H9 (cell line): Measurements from ENCODE around the gene VKORC1. TPM values are rescaled to one million over a fixed set of nuclear protein-coding genes. Genes with fewer than 3 reads are reported as not detected.

Experiments
- DNase-seq: peaks from one replicate; pipeline ENCODE4 v3.0.0-alpha.2; 2017
- H2AFZ ChIP-seq: one replicate; pipeline ENCODE4 v1.6.1; 2013; ENCODE audit warnings: mild to moderate bottlenecking, low read length, control low read depth, moderate library complexity
- H2AK5ac ChIP-seq: 2 replicates; pipeline ENCODE4 v1.6.1; 2013; ENCODE audit warnings: low read length, control low read depth, mixed read lengths; ENCODE audit not compliant: insufficient read length
- H2BK120ac ChIP-seq: one replicate; pipeline ENCODE4 v1.6.1; 2013; ENCODE audit warnings: low read depth, mild to moderate bottlenecking, low read length, control low read depth, inconsistent platforms; ENCODE audit not compliant: poor library complexity, severe bottlenecking
- H2BK12ac ChIP-seq: 2 replicates; pipeline ENCODE4 v1.6.1; 2013; ENCODE audit warnings: low read length, control low read depth, mixed read lengths, low read depth; ENCODE audit not compliant: insufficient read length
- H2BK15ac ChIP-seq: 2 replicates; pipeline ENCODE4 v1.6.1; 2013; ENCODE audit warnings: low read depth, low read length, control low read depth
- H2BK20ac ChIP-seq: one replicate; pipeline ENCODE4 v1.6.1; 2013; ENCODE audit warnings: low read depth, mild to moderate bottlenecking, low read length, control low read depth, inconsistent platforms; ENCODE audit not compliant: poor library complexity, severe bottlenecking
- H2BK5ac ChIP-seq: 2 replicates; pipeline ENCODE4 v1.6.1; 2013; ENCODE audit warnings: low read length, control low read depth, mixed read lengths; ENCODE audit not compliant: insufficient read length
- H3K14ac ChIP-seq: 2 replicates; pipeline ENCODE4 v1.6.1; 2013; ENCODE audit warnings: low read length, control low read depth; ENCODE audit not compliant: insufficient read depth
- H3K18ac ChIP-seq: 2 replicates; pipeline ENCODE4 v1.6.1; 2013; ENCODE audit warnings: low read depth, mild to moderate bottlenecking, mixed read lengths, low read length, control low read depth; ENCODE audit not compliant: insufficient read length
- H3K23ac ChIP-seq: 2 replicates; pipeline ENCODE4 v1.6.1; 2013; ENCODE audit warnings: low read length, control low read depth, mixed read lengths, low read depth; ENCODE audit not compliant: insufficient read length
- H3K23me2 ChIP-seq: 2 replicates; pipeline ENCODE4 v1.6.1; 2013; ENCODE audit warnings: low read depth, mild to moderate bottlenecking, mixed read lengths, low read length, control low read depth; ENCODE audit not compliant: insufficient read length, poor library complexity, severe bottlenecking
- H3K27ac ChIP-seq: 2 replicates; pipeline ENCODE4 v1.5.1; 2013; ENCODE audit warnings: low read length, control low read depth, mixed read lengths, low read depth; ENCODE audit not compliant: insufficient read length
- H3K27me3 ChIP-seq: 2 replicates; pipeline ENCODE4 v1.6.1; 2013; ENCODE audit warnings: low read length, control low read depth, inconsistent platforms; ENCODE audit not compliant: insufficient read depth
- H3K4ac ChIP-seq: 2 replicates; pipeline ENCODE4 v1.6.1; 2013; ENCODE audit warnings: low read depth, mild to moderate bottlenecking, control low read depth, inconsistent platforms, low read length, moderate library complexity
- H3K4me1 ChIP-seq: 2 replicates; pipeline ENCODE4 v1.6.1; 2013; ENCODE audit warnings: low read length, control low read depth, inconsistent platforms; ENCODE audit not compliant: insufficient read depth
- H3K4me2 ChIP-seq: 2 replicates; pipeline ENCODE4 v1.6.1; 2013; ENCODE audit warnings: low read length, control low read depth, mixed read lengths; ENCODE audit not compliant: insufficient read length, insufficient read depth
- H3K56ac ChIP-seq: 2 replicates; pipeline ENCODE4 v1.6.1; 2013; ENCODE audit warnings: low read depth, mild to moderate bottlenecking, mixed read lengths, low read length, control low read depth; ENCODE audit not compliant: insufficient read length
- H3K79me1 ChIP-seq: 2 replicates; pipeline ENCODE4 v1.6.1; 2013; ENCODE audit warnings: low read depth, mild to moderate bottlenecking, moderate library complexity, low read length, control low read depth, inconsistent platforms; ENCODE audit not compliant: insufficient read depth, poor library complexity, severe bottlenecking
- H3K79me2 ChIP-seq: 2 replicates; pipeline ENCODE4 v1.6.1; 2013; ENCODE audit warnings: low read length, control low read depth, inconsistent platforms; ENCODE audit not compliant: insufficient read depth
- H3K9ac ChIP-seq: 2 replicates; pipeline ENCODE4 v1.6.1; 2013; ENCODE audit warnings: low read length, control low read depth, mixed read lengths; ENCODE audit not compliant: insufficient read length; ENCODE audit errors: extremely low read depth
- H3K9me3 ChIP-seq: one replicate; pipeline ENCODE4 v1.6.1; 2013; ENCODE audit warnings: low read depth, low read length, inconsistent platforms; ENCODE audit not compliant: control insufficient read depth
- H3T11ph ChIP-seq: one replicate; pipeline ENCODE4 v1.6.1; 2013; ENCODE audit warnings: mild to moderate bottlenecking, low read length, control low read depth, inconsistent platforms
- H4K20me1 ChIP-seq: one replicate; pipeline ENCODE4 v1.6.1; 2013; ENCODE audit not compliant: control insufficient read depth, insufficient read length, insufficient read depth
- H4K5ac ChIP-seq: 2 replicates; pipeline ENCODE4 v1.6.1; 2013; ENCODE audit warnings: low read depth, mild to moderate bottlenecking, mixed read lengths, low read length, control low read depth; ENCODE audit not compliant: insufficient read length
- H4K8ac ChIP-seq: replicated peaks from 2 replicates; pipeline ENCODE4 v1.6.1; 2013; ENCODE audit warnings: low read length, control low read depth, mixed read lengths, low read depth; ENCODE audit not compliant: insufficient read length
- H4K91ac ChIP-seq: 2 replicates; pipeline ENCODE4 v1.6.1; 2013; ENCODE audit warnings: low read depth, mild to moderate bottlenecking, moderate library complexity, mixed read lengths, low read length, control low read depth; ENCODE audit not compliant: insufficient read length
- H3K27ac Mint-ChIP-seq, 3 experiments: 2 replicates in 2 of 3; 3 replicates in 1 of 3; pipeline ENCODE4 v1.8.0; 2020 to 2021; ENCODE audit warnings: mixed read lengths in 3 of 3, mild to moderate bottlenecking in 1 of 3, moderate library complexity in 1 of 3
- H3K27me3 Mint-ChIP-seq: 2 replicates; pipeline ENCODE4 v1.8.0; 2021; ENCODE audit warnings: low read depth, mild to moderate bottlenecking, moderate library complexity, mixed read lengths
- H3K36me3 Mint-ChIP-seq, 3 experiments: 2 replicates in 2 of 3; 3 replicates in 1 of 3; pipeline ENCODE4 v1.8.0; 2020 to 2021; ENCODE audit warnings: low read depth in 3 of 3, mixed read lengths in 3 of 3; ENCODE audit not compliant: insufficient read depth in 1 of 3
- H3K4me1 Mint-ChIP-seq, 2 experiments: 2 replicates each; pipeline ENCODE4 v1.8.0; 2020; ENCODE audit warnings: mixed read lengths in 2 of 2
- H3K4me3 Mint-ChIP-seq, 2 experiments: 2 replicates in 1 of 2; 3 replicates in 1 of 2; pipeline ENCODE4 v1.8.0; 2020 to 2021; ENCODE audit warnings: mild to moderate bottlenecking in 2 of 2, mixed read lengths in 2 of 2, moderate library complexity in 1 of 2
- H3K9me3 Mint-ChIP-seq, 2 experiments: 2 replicates in 1 of 2; 3 replicates in 1 of 2; pipeline ENCODE4 v1.8.0; 2020; ENCODE audit warnings: mild to moderate bottlenecking in 2 of 2, mixed read lengths in 2 of 2, moderate library complexity in 1 of 2
- CTCF ChIP-seq: fragments of 200-600 bp; sonication (generic); conservative IDR thresholded peaks from 3 replicates; pipeline ENCODE4 v1.8.0; 2021; ENCODE audit warnings: antibody characterized with exemption, mild to moderate bottlenecking
- WGBS: extraction: QIAGEN DNeasy Blood & Tissue Kit; methylation state at CpG from one replicate; pipeline ENCODE4 v1.1.7; 2013; ENCODE audit warnings: missing lambda C conversion rate, low lambda C conversion rate, mixed read lengths; ENCODE audit not compliant: insufficient read length; ENCODE audit errors: extremely low coverage; 5-methylcytosine and 5-hydroxymethylcytosine counted together
- total RNA-seq: library from RNA; stranded (reverse); gene quantifications from 2 replicates; pipeline ENCODE4 v1.2.1, GENCODE V29; 2021

Gene VKORC1
- total RNA-seq, 1 experiment from 2014 or later = 93.9 TPM

- peak overlapping the region; percentile 32; the same call in 1 of the 2 replicates for H3K14ac ChIP-seq
- Mint-ChIP-seq H3K27me3 (peaks cover 2% of the 10 kb centered on the region), H3K36me3 (peaks cover 5 to 22% (median 22%) of the 10 kb centered on the region in 3 experiments; a peak in 6 of 7 replicates), H3K27ac (peak overlapping the region; percentile 44 to 94 (median 94); a peak in 6 of 7 replicates), H3K4me3 (peak overlapping the region; percentile 92 to 99), H3K4me1 (peaks cover 9 to 15% of the 10 kb centered on the region in 2 experiments), H3K9me3 (no peaks in the 10 kb centered on the region; a peak in 1 of 5 replicates)
- H2BK5ac ChIP-seq = no peak overlapping the region
- H3K23me2 ChIP-seq = peaks cover 11% of the 10 kb centered on the region
- H3K4me2 ChIP-seq = peak overlapping the region; percentile 80
- no peak overlapping the region for H4K8ac ChIP-seq
- peak overlapping the region; percentile 76 for H3K9ac ChIP-seq
- peaks cover 3% of the 10 kb centered on the region for H4K20me1 ChIP-seq
- H2AFZ ChIP-seq = no peak overlapping the region
- DNase-seq = peak; percentile 38
- H3K18ac ChIP-seq = no peak overlapping the region
- H3K27ac ChIP-seq = no peak overlapping the region
- H3K4me1 ChIP-seq = peaks cover 2% of the 10 kb centered on the region; the same call in 1 of the 2 replicates
- no peak overlapping the region for H2BK120ac ChIP-seq
- no peak overlapping the region for H2BK15ac ChIP-seq
- TF ChIP-seq CTCF = no peak
- H3K27me3 ChIP-seq = no peaks in the 10 kb centered on the region
- WGBS = no CpG with 5 or more reads among the region's 20 CpGs
- H3K23ac ChIP-seq = no peak overlapping the region
- H2BK12ac ChIP-seq = no peak overlapping the region
- peaks cover 2% of the 10 kb centered on the region; the same call in 1 of the 2 replicates for H3K79me2 ChIP-seq
- no peaks in the 10 kb centered on the region for H3K9me3 ChIP-seq
- H3K56ac ChIP-seq = no peak overlapping the region
- no peak overlapping the region for H2BK20ac ChIP-seq
- H4K5ac ChIP-seq = no peak overlapping the region
- H3T11ph ChIP-seq = no peak overlapping the region
- no peak overlapping the region for H2AK5ac ChIP-seq
- no peak overlapping the region for H3K4ac ChIP-seq
- no peak overlapping the region for H4K91ac ChIP-seq
- H3K79me1 ChIP-seq = peaks cover 2% of the 10 kb centered on the region
Observed at GRCh38 chr16:31094088-31094423, 541 bp downstream of the VKORC1 start.
